Measurements from ENCODE around the gene HMGXB3.

The HMGXB3 gene

GRCh38 chr5:150054569-150054968 lies 54.0 kb downstream of the HMGXB3 start:
- no peak for DNase-seq

DNA sequence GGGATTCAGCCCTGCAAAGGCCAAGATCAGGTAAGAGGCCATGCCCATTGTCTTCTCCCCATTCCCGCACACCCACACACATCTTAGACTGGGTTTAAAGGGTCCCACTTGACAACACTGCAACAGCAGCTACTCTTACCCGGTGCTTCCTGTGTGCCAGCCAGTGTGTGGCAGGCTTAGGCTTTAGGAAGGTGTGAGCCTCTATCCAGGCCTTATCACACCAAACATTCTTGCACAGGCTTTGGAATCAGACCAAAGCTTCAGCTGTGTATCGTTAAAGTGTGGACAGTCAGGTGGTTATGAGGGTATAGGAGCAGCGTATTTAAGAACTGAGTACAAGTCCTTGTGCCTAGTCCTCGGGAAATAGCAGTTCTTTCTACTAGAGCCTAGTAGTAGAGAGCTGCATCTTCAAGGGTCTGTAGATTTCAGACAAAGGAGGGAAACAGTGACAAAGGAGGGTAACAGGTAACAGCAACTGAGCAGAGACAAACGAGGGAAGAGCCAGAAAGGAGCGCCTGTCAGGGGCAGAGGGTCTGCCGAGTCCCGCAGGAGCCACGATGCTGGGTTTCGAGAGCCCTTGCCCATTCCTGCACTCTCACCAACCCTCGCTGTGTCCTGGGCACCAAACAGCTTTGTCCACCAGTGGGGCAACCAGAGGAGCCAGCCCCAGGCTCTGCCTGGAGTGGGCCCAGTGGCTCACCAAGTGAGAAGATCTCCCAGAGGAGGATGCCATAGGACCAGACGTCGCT lies 55.0 kb downstream of the HMGXB3 start:
- no peak for DNase-seq

- DNase-seq: no peak
Measured at GRCh38 chr5:150056075-150056443, 55.5 kb downstream of the HMGXB3 start.

DNA sequence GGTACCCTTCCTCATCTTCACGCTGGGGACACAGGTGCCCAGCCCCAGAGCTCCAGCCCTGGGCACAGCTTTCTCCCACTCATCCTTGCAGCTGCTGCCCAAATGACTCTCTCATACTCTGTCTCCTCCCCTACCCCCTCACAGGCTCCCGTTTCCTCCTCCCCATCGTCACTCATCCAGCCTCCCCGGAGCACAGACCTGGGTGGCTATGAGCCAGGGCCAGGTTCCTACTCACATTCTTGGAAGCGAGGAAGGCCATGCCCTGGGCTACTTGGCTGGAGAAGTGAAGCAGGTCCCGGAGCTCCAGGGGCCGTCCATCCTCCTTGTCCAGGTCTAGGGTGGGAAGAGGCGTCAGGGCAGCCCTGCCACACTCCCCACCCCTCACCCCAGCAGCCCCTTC lies 56.5 kb downstream of the HMGXB3 start:
- no peak for DNase-seq

- no peak for DNase-seq
Measured at GRCh38 chr5:150057511-150057910, 57.0 kb downstream of the HMGXB3 start.

DNA sequence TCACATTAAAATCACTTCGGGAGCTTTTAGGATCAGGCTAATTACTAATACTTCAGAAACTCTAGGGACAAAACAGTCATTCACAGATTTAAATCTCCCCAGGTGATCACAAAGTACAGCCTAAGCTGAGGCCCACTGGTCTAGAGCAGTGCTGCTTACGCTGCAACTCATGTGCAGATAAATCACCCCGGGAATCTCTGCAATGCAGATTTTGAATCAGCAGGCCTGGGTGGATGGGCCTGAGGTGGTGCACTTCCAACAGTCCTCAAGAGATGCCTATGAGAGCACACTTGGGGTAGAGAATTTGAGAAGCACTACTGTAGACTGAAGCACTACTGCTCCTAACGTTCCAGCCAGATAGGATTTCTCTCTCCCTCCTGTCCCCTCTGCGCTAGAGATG lies 57.5 kb downstream of the HMGXB3 start:
- DNase-seq: no peak

DNA sequence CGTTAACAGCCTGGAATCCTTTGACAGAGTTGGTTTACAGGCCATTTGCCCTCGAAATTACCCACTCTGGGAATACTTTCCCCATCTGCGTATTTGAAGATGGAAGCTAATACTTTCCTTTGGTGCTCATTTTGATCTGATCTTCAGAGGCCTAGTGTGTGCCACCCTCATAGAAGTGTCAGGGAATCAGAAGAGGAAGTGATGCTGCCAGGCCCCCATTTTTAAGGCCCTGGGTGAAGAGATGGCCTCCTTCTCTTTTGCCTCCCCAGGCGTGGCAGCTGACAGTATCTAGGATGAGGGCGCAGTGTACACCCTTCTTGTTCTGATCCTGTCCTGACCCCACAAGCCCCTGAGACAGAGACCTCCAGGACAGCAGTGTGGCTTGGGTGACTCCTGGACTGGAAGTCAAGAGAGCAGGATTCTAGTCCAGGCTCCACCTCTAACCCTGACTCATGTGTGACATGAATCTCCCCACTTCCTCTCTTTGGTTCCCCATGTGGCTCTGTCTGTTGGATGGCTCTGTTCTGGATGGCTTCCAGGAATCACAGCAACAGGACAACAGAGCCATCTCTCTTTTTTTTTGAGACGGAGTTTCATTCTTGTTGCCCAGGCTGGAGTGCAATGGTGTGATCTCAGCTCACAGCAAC lies 58.1 kb downstream of the HMGXB3 start:
- DNase-seq: no peak

GRCh38 chr5:150059623-150060022 lies 59.1 kb downstream of the HMGXB3 start:
- no peak for DNase-seq

- DNase-seq: no peak
Measured at GRCh38 chr5:150060471-150060870, 59.9 kb downstream of the HMGXB3 start.

- no peak for DNase-seq
Measured at GRCh38 chr5:150061538-150061995, 61.0 kb downstream of the HMGXB3 start.

DNA sequence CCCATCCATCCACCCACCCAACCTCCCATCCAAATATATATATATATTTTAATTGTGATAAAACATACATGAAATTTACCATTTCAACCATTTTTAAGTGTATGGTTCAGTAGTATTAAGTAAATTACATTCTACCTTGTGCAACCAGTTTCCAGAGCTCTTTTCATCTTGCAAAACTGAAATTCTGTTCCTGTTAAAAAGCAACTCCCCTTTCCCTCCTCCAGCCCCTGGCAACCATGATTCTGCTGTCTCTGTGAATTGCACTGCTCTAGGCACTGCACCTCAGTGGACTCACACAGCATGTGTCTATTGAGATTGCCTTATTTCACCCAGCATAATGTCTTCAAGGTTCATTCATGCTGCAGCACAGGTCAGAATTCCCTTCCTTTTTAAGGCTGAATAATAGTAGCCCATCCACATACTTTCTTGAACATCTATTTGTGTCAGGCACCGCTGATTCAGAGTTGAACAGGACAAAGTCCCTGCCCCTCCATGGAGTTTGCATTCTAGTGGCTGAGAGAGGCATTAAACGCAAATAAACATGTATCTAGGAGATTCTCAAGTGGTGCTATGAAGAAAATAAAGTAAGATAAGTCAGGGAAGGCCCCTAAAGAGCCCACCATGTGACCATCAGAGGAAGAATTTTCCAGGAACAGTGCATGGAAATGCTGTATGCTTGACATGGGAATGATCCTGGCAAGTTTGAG lies 61.8 kb downstream of the HMGXB3 start:
- DNase-seq: no peak

- no peak for DNase-seq
Measured at GRCh38 chr5:150063638-150064037, 63.1 kb downstream of the HMGXB3 start.

- DNase-seq: no peak
Measured at GRCh38 chr5:150064681-150065220, 64.2 kb downstream of the HMGXB3 start.

- no peak for DNase-seq
Measured at GRCh38 chr5:150065346-150065745, 64.8 kb downstream of the HMGXB3 start.

DNA sequence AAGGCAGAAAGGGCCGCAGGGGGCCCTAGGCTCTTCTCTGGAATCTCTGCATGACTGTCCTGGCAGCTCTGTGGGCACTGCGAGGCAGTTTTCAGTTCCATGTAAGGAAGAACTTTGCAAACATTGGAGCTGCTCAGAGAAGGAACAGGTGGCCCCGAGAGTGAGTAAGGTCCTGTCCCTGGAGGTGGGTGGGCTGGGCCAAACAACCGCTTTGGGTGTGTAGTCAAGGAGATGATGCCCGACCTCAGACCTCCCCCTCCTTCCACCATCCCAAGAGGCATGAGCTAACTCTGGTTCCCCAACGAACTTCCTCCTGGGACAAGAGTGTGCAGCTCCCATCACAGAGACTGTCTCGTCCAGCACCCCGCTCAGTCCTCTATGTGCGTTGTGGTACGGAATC lies 65.3 kb downstream of the HMGXB3 start:
- DNase-seq: no peak

GRCh38 chr5:150066436-150066835 lies 65.9 kb downstream of the HMGXB3 start:
- DNase-seq: no peak

- no peak for DNase-seq
Measured at GRCh38 chr5:150066901-150067396, 66.4 kb downstream of the HMGXB3 start.

DNA sequence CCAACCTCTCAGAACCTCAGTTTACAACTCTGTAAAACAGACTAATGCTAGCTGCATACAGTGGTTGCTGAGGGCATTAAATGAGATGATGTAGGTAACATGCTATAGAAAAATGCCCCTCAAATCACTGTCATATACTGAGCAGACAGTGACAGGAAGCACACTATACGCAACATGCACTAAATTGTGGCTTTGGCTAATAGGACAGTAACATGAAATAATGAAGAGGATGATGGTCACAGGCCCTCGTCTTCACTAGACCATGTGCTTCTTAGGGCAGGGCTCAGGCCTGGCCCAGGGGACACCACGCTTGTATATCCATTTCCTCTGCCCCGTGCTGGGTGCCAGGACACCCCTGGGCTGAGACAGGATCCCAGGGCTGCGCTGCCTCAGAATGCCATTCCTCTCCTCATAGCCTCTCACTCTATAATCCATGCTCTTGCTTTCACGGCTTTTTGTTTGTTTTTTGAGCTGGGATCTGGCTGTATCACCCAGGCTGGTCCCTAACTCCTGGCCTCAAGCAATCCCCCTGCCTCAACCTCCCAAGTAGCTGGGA lies 66.9 kb downstream of the HMGXB3 start:
- DNase-seq: no peak

- no peak for DNase-seq
Measured at GRCh38 chr5:150068071-150068470, 67.5 kb downstream of the HMGXB3 start.

DNA sequence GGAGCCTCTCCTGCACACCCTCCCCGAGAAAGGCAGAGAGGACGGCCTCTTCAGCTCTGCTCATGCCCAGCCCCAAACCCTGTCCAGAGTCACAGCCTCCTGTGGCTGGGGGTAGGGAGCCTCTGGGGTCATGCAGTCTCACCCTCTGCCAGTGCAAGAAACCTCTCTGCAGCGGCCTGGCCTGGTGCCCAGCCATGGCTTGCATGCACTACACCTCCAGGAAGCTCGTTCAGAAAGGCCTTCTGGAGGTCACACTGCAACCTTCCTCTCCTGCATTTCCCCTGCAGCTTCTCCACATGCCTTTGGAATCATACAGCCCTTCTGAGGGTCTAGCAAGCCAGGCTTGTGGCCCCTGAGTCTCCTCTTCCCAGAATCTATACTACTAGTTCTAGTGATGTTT lies 67.9 kb downstream of the HMGXB3 start:
- DNase-seq: no peak

- DNase-seq: no peak
Measured at GRCh38 chr5:150068961-150069645, 68.6 kb downstream of the HMGXB3 start.
